NB4 (cell line): ENCODE measurements around the gene CDH4.

Experiments used
- DNase-seq: peaks from one replicate; pipeline ENCODE4 v3.0.0; 2010; ENCODE audit warnings: low read depth
- H3K4me3 ChIP-seq: one replicate; pipeline ENCODE4 v1.5.1; 2011; ENCODE audit warnings: mild to moderate bottlenecking, low read depth, low read length, moderate library complexity
- CTCF ChIP-seq: IDR thresholded peaks from one replicate; pipeline ENCODE4 v1.5.1; 2012; ENCODE audit warnings: low read depth, low read length
- MAX ChIP-seq: IDR thresholded peaks from 2 replicates; pipeline ENCODE4 v1.6.1; 2011; ENCODE audit warnings: low read depth, low read length
- MYC ChIP-seq: IDR thresholded peaks from 2 replicates; pipeline ENCODE4 v1.6.1; 2011; ENCODE audit warnings: low read depth, low read length
- POLR2A ChIP-seq: IDR thresholded peaks from 2 replicates; pipeline ENCODE4 v1.6.1; 2011; ENCODE audit warnings: mild to moderate bottlenecking; ENCODE audit not compliant: insufficient read length; ENCODE audit errors: extremely low read depth

CDH4 gene

GRCh38 chr20:61297986-61298385 is 45.9 kb downstream of the CDH4 start:
- H3K4me3 ChIP-seq, result no peak overlapping the region
- no peak for TF ChIP-seq MYC
- TF ChIP-seq MAX, result no peak
- no peak for TF ChIP-seq CTCF
- no peak for TF ChIP-seq POLR2A
- no peak for DNase-seq

GRCh38 chr20:61298661-61299060 is 46.6 kb downstream of the CDH4 start:
- H3K4me3 ChIP-seq, result no peak overlapping the region
- no peak for DNase-seq
- TF ChIP-seq MYC (no peak), MAX (no peak), CTCF (no peak), POLR2A (no peak)

GRCh38 chr20:61299104-61299503 is 47.0 kb downstream of the CDH4 start:
- no peak for DNase-seq

GRCh38 chr20:61299618-61300017 is 47.6 kb downstream of the CDH4 start:
- no peak for TF ChIP-seq CTCF
- no peak for TF ChIP-seq POLR2A
- no peak for TF ChIP-seq MAX
- no peak for TF ChIP-seq MYC
- DNase-seq, result no peak
- no peak overlapping the region for H3K4me3 ChIP-seq

More at GRCh38 chr20:61299104-61299503, 47.0 kb downstream of the CDH4 start:
- H3K4me3 ChIP-seq, result no peak overlapping the region
- TF ChIP-seq MAX, result no peak
- TF ChIP-seq MYC, result no peak
- no peak for TF ChIP-seq CTCF
- no peak for TF ChIP-seq POLR2A

- H3K4me3 ChIP-seq, result no peak overlapping the region
- DNase-seq, result no peak
- TF ChIP-seq MYC, result no peak
- TF ChIP-seq POLR2A, result no peak
- no peak for TF ChIP-seq CTCF
- no peak for TF ChIP-seq MAX
Measured at GRCh38 chr20:61300293-61300692, 48.2 kb downstream of the CDH4 start.

- TF ChIP-seq POLR2A, result no peak
- no peak for TF ChIP-seq MYC
- TF ChIP-seq CTCF, result no peak
- no peak for TF ChIP-seq MAX
Measured at GRCh38 chr20:61300709-61301108, 48.6 kb downstream of the CDH4 start.

More at GRCh38 chr20:61300709-61301108, 48.6 kb downstream of the CDH4 start:
- no peak overlapping the region for H3K4me3 ChIP-seq
- DNase-seq, result no peak
